ENCODE results near the gene ABLIM3. TPM values are rescaled to one million over a fixed set of nuclear protein-coding genes. Genes with fewer than 3 reads are reported as not detected.

ABLIM3 gene
- total RNA-seq (2022; extraction: Qiagen RNA extraction; ENCODE audit: low read depth) = 8.2 to 10.3 TPM (median 8.5 TPM) in 5 replicates

GRCh38 chr5:149141224-149141956 is at the start of gene ABLIM3:
Gene ABLIM3 (plus strand): TSS chr5:149141493. CDS start chr5:149142096, 603 bp downstream.

GRCh38 chr5:149271716-149272563 is 130.6 kb downstream of the ABLIM3 start, which contains the start of gene AFAP1L1:
Gene AFAP1L1 (plus strand): TSS chr5:149271859. CDS start chr5:149271969, 110 bp downstream.

Other genes starting within 250 kb of the ABLIM3 start
- gene SH3TC2, start 78.4 kb upstream of the ABLIM3 start, total RNA-seq (2022; extraction: Qiagen RNA extraction; ENCODE audit: low read depth) = 0.24 to 0.64 TPM (median 0.56 TPM) in 5 replicates
- gene AFAP1L1, start 130.4 kb downstream of the ABLIM3 start, total RNA-seq (2022; extraction: Qiagen RNA extraction; ENCODE audit: low read depth) = 5.1 to 7.9 TPM (median 6.6 TPM) in 5 replicates
- 6.6 to 8.3 TPM (median 7.7 TPM) in 5 replicates for gene GRPEL2, start 204.0 kb downstream of the ABLIM3 start, total RNA-seq (2022; extraction: Qiagen RNA extraction; ENCODE audit: low read depth)
- 2.4 to 3.0 TPM (median 2.5 TPM) in 5 replicates for gene PCYOX1L, start 216.6 kb downstream of the ABLIM3 start, total RNA-seq (2022; extraction: Qiagen RNA extraction; ENCODE audit: low read depth)
- gene IL17B, start 237.8 kb downstream of the ABLIM3 start, total RNA-seq (2022; extraction: Qiagen RNA extraction; ENCODE audit: low read depth) = not detected in 5 replicates